Body of pancreas (tissue), 4 donors: ENCODE results near the gene AJUBA. TPM values are rescaled to one million over a fixed set of nuclear protein-coding genes. Genes with fewer than 3 reads are reported as not detected.
A peak's percentile ranks its signal among the peaks of the same experiment; 100 is the strongest.

Experiments
- ATAC-seq: fragments of 150-250 bp; one replicate; pipeline ENCODE4 v1.9.1; 2016
- DNase-seq, 4 donors: peaks; one replicate each; pipeline ENCODE4 v3.0.0-alpha.2; 2019
- H3K27ac ChIP-seq, 4 donors: fragments of 200-600 bp; sonication (generic); 1 replicate in 3 of 4; 2 replicates in 1 of 4; pipeline versions ENCODE4 v1.5.1 to v1.6.1; 2016 to 2019; ENCODE audit warnings: mild to moderate bottlenecking in 1 of 4, mixed read lengths in 1 of 4, moderate library complexity in 1 of 4
- H3K27me3 ChIP-seq, 2 donors: fragments of 200-600 bp; sonication (generic); one replicate each; pipeline ENCODE4 v1.6.0; 2016; ENCODE audit warnings: mild to moderate bottlenecking in 1 of 2
- H3K36me3 ChIP-seq, 2 donors: fragments of 200-600 bp; sonication (generic); replicated peaks in 1 of 2; 2 replicates each; pipeline ENCODE4 v1.5.1; 2016; ENCODE audit warnings: low read depth in 2 of 2; ENCODE audit not compliant: insufficient read depth in 1 of 2
- H3K4me1 ChIP-seq: fragments of 200-600 bp; sonication (generic); one replicate; pipeline ENCODE4 v1.6.0; 2016
- H3K4me3 ChIP-seq, 2 donors: fragments of 200-600 bp; sonication (generic); 1 replicate in 1 of 2; 2 replicates in 1 of 2; pipeline ENCODE4 v1.5.1; 2016 to 2019
- H3K9me3 ChIP-seq, 3 donors: fragments of 200-600 bp; sonication (generic); 1 replicate in 2 of 3; 2 replicates in 1 of 3; pipeline ENCODE4 v1.5.1; 2016
- CTCF ChIP-seq, 7 experiments: fragments of 450-650 bp in 4 of 7; fragments of 200-600 bp in 3 of 7; sonication (generic) in 3 of 7; IDR thresholded peaks; one replicate each; pipeline ENCODE4 v1.5.1; 2016 to 2019; ENCODE audit warnings: antibody characterized with exemption in 7 of 7
- POLR2A ChIP-seq, 3 donors: fragments of 450-650 bp; IDR thresholded peaks; one replicate each; pipeline ENCODE4 v1.6.1; 2016; ENCODE audit warnings: antibody characterized with exemption in 3 of 3, mild to moderate bottlenecking in 2 of 3
- whole genome bisulfite sequencing, 2 donors: methylation state at CpG; one replicate each; pipeline ENCODE4 v1.1.5; 2017; 5-methylcytosine and 5-hydroxymethylcytosine counted together
- intact Hi-C: fragments of 100-400 bp; cut with DNase I; formaldehyde crosslinking; loops from one replicate; pipeline ENCODE4 v1.15.1; 2023
- total RNA-seq, 2 donors: library from RNA; depleted of rRNA; stranded (reverse); fragments of >200 nt; gene quantifications; one replicate each; pipeline ENCODE4 v1.1.0, GENCODE V29; 2016

The AJUBA gene
- total RNA-seq, 2 donors from 2014 or later: 15.8 to 19.5 TPM

GRCh38 chr14:22945642-22946041 lies 36.7 kb downstream of the AJUBA start:
- H3K4me3 ChIP-seq: no peak overlapping the region
- TF ChIP-seq CTCF (IDR thresholded peaks at IDR 0.05) (no peak), POLR2A (IDR thresholded peaks at IDR 0.05) (no peak)
- no peaks in the 10 kb centered on the region for H3K9me3 ChIP-seq
- H3K27me3 ChIP-seq: no peaks in the 10 kb centered on the region
- DNase-seq (no peak), ATAC-seq (no peak)
- no peak overlapping the region for H3K27ac ChIP-seq
- 92 to 100% methylated on average over 3 of the region's 3 CpGs for WGBS, 2 donors
- H3K4me1 ChIP-seq: no peaks in the 10 kb centered on the region
- intact Hi-C loops: no loop called here
- H3K36me3 ChIP-seq: peaks cover 0 to 14% of the 10 kb centered on the region in 2 donors

DNA sequence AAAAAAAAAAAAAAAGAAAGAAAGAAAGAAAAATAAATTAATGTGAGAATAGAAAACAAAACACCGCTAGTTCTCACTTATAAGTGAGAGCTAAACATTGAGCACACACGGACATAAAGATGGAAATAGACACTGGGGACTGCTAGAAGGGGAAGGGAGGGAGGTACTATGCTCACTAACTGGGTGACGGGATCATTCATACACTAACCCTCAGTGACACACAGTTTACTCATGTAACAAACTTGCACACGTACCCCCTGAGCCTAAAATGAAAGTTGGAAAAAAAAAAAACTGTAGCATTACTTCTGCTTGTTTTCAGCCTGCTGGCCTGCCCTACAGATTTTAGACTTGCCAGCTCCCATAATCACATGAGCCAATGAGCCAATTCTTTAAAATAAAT lies 42.7 kb downstream of the AJUBA start:
- no peaks in the 10 kb centered on the region for H3K9me3 ChIP-seq
- H3K4me3 ChIP-seq: no peak overlapping the region
- H3K4me1 ChIP-seq: no peaks in the 10 kb centered on the region
- DNase-seq (no peak), ATAC-seq (no peak)
- TF ChIP-seq POLR2A (IDR thresholded peaks at IDR 0.05): no peak
- TF ChIP-seq CTCF (IDR thresholded peaks at IDR 0.05): no peak
- H3K27ac ChIP-seq: no peak overlapping the region
- 88 to 96% methylated on average over 4 of the region's 4 CpGs for WGBS, 2 donors
- intact Hi-C loops: no loop called here
- H3K27me3 ChIP-seq: no peaks in the 10 kb centered on the region
- H3K36me3 ChIP-seq: no peaks in the 10 kb centered on the region

GRCh38 chr14:22935156-22935555 lies 47.2 kb downstream of the AJUBA start:
- peaks cover 32% of the 10 kb centered on the region for H3K4me1 ChIP-seq
- no peak overlapping the region for H3K27ac ChIP-seq
- 40 to 65% methylated on average over 1 of the region's 1 CpG for WGBS, 2 donors
- H3K36me3 ChIP-seq: no peaks in the 10 kb centered on the region
- no peak for TF ChIP-seq POLR2A (IDR thresholded peaks at IDR 0.05)
- TF ChIP-seq CTCF (IDR thresholded peaks at IDR 0.05): no peak
- H3K27me3 ChIP-seq: no peaks in the 10 kb centered on the region
- H3K9me3 ChIP-seq: no peaks in the 10 kb centered on the region
- DNase-seq (no peak), ATAC-seq (no peak)
- intact Hi-C loops: no loop called here
- no peak overlapping the region for H3K4me3 ChIP-seq

- ATAC-seq (no peak), DNase-seq (peak in 2 of 4 donors; percentile 32 to 35)
- intact Hi-C loops: no loop called here
- no peak for TF ChIP-seq POLR2A (IDR thresholded peaks at IDR 0.05)
- TF ChIP-seq CTCF (IDR thresholded peaks at IDR 0.05): no peak
- no peaks in the 10 kb centered on the region for H3K9me3 ChIP-seq
- peak overlapping the region in 3 of 4 donors; percentile 83 to 93 (median 85) for H3K27ac ChIP-seq
- H3K27me3 ChIP-seq: no peaks in the 10 kb centered on the region
- peaks cover 53% of the 10 kb centered on the region for H3K4me1 ChIP-seq
- no peaks in the 10 kb centered on the region for H3K36me3 ChIP-seq
- H3K4me3 ChIP-seq: no peak overlapping the region
- 19 to 29% methylated on average over 3 of the region's 3 CpGs for WGBS, 2 donors
These were observed 50.2 kb downstream of the AJUBA start for GRCh38 chr14:22932146-22932545.

- peak overlapping the region; percentile 40 to 93 (median 84) for H3K27ac ChIP-seq
- H3K4me3 ChIP-seq: no peak overlapping the region
- H3K9me3 ChIP-seq: no peaks in the 10 kb centered on the region
- H3K4me1 ChIP-seq: peaks cover 53% of the 10 kb centered on the region
- WGBS, 2 donors: 8 to 11% methylated on average over 2 of the region's 2 CpGs
- intact Hi-C loops: no loop called here
- DNase-seq (no peak), ATAC-seq (peak; percentile 13)
- TF ChIP-seq POLR2A (IDR thresholded peaks at IDR 0.05): no peak
- TF ChIP-seq CTCF (IDR thresholded peaks at IDR 0.05): no peak
- no peaks in the 10 kb centered on the region for H3K36me3 ChIP-seq
- H3K27me3 ChIP-seq: no peaks in the 10 kb centered on the region
These were observed 52.4 kb downstream of the AJUBA start for GRCh38 chr14:22929961-22930364.
